HCT116 (cell line): ENCODE results near the gene CSGALNACT2. TPM values are rescaled to one million over a fixed set of nuclear protein-coding genes. Genes with fewer than 3 reads are reported as not detected.

Experiments
- ATAC-seq: fragments of 200-7000 bp; cut with Tn5 transposase; 2 replicates; pipeline ENCODE4 v1.9.1; 2020; ENCODE audit warnings: mild to moderate bottlenecking, moderate library complexity
- BruUV-seq: library from RNA; stranded (reverse); fragments of 400-500 nt; replicated peaks from 2 replicates; lab custom pipeline; 2021; lab: Mats Ljungman, UMichigan
- CTCF ChIA-PET: fragments of 300-600 bp; sonication (Branson Sonifier 250); formaldehyde crosslinking; loops from one replicate; lab custom pipeline; 2021; ENCODE audit warnings: antibody characterized with exemption; lab: Charles Lee
- POLR2A ChIA-PET: fragments of 300-600, 350-600 bp; sonication (Branson Sonifier 250); formaldehyde crosslinking; loops from one replicate; lab custom pipeline; 2021; ENCODE audit warnings: antibody characterized with exemption; lab: Charles Lee
- RAD21 ChIA-PET, 2 experiments: fragments of 300-600 bp; sonication (Branson Sonifier 250); formaldehyde crosslinking; loops; one replicate each; lab custom pipeline; 2023; ENCODE audit warnings: low total read pairs in 2 of 2; ENCODE audit not compliant: uncharacterized antibody in 2 of 2, unreplicated experiment in 2 of 2, low non-redundant PET in 1 of 2; lab: Charles Lee
- DNase-seq: peaks from one replicate; pipeline ENCODE4 v3.0.0-alpha.2; 2010; ENCODE audit warnings: low read depth, low spot score
- H2AFZ ChIP-seq: fragments of 200-600 bp; shearing (Covaris generic), sonication (generic); 2 replicates; pipeline ENCODE4 v1.6.1; 2017; ENCODE audit warnings: low read depth, mixed run types, mixed read lengths, antibody characterized with exemption, low read length; ENCODE audit not compliant: poor library complexity, severe bottlenecking
- H3K27ac ChIP-seq: 2 replicates; pipeline ENCODE4 v1.5.1; 2012; ENCODE audit warnings: low read depth, low read length
- H3K27me3 ChIP-seq: fragments of 200-600 bp; sonication (generic); 2 replicates; pipeline ENCODE4 v1.6.1; 2016; ENCODE audit warnings: mixed run types, low read length, mixed read lengths; ENCODE audit not compliant: insufficient read depth
- H3K36me3 ChIP-seq, 2 experiments: fragments of 200-500 bp in 1 of 2; fragments of 200-600 bp in 1 of 2; sonication (Bioruptor generic) in 1 of 2; sonication (generic) in 1 of 2; 2 replicates each; pipeline versions ENCODE4 v1.5.1 to v1.6.1; 2014 to 2016; ENCODE audit warnings: low read length in 2 of 2, inconsistent platforms in 1 of 2, mixed read lengths in 1 of 2, mixed run types in 1 of 2; ENCODE audit not compliant: insufficient read depth in 2 of 2, control insufficient read depth in 1 of 2
- H3K4me1 ChIP-seq, 2 experiments: fragments of 200-600 bp in 1 of 2; sonication (generic) in 1 of 2; 2 replicates each; pipeline versions ENCODE4 v1.5.1 to v1.6.1; 2012 to 2017; ENCODE audit warnings: low read length in 2 of 2, inconsistent platforms in 1 of 2, mild to moderate bottlenecking in 1 of 2, mixed read lengths in 1 of 2, mixed run types in 1 of 2, moderate library complexity in 1 of 2; ENCODE audit not compliant: insufficient read depth in 2 of 2, control insufficient read depth in 1 of 2
- H3K4me2 ChIP-seq: fragments of 200-600 bp; sonication (generic); 2 replicates; pipeline ENCODE4 v1.6.1; 2017; ENCODE audit warnings: mixed run types, low read length, mixed read lengths
- H3K4me3 ChIP-seq, 2 experiments: fragments of 200-600 bp in 1 of 2; sonication (generic) in 1 of 2; replicated peaks in 1 of 2; 2 replicates each; pipeline ENCODE4 v1.5.1; 2011 to 2016; ENCODE audit warnings: low read length in 2 of 2, control low read depth in 1 of 2, low read depth in 1 of 2, mild to moderate bottlenecking in 1 of 2, mixed read lengths in 1 of 2, mixed run types in 1 of 2
- H3K79me2 ChIP-seq: fragments of 200-600 bp; sonication (generic); 2 replicates; pipeline ENCODE4 v1.6.1; 2017; ENCODE audit warnings: mild to moderate bottlenecking, mixed run types, low read length, moderate library complexity, mixed read lengths; ENCODE audit not compliant: insufficient read depth
- H3K9ac ChIP-seq: fragments of 200-600 bp; sonication (generic); 2 replicates; pipeline ENCODE4 v1.6.1; 2016; ENCODE audit warnings: low read length, mixed read lengths
- H3K9me2 ChIP-seq: fragments of 200-600 bp; sonication (generic), shearing (Covaris generic); 2 replicates; pipeline ENCODE4 v1.6.1; 2017; ENCODE audit warnings: mixed run types, mild to moderate bottlenecking, moderate library complexity; ENCODE audit not compliant: insufficient read depth
- H3K9me3 ChIP-seq, 2 experiments: fragments of 200-500 bp in 1 of 2; fragments of 200-600 bp in 1 of 2; sonication (Bioruptor generic) in 1 of 2; sonication (generic) in 1 of 2; 2 replicates each; pipeline ENCODE4 v1.6.1; 2014 to 2017; ENCODE audit warnings: low read length in 2 of 2, mixed read lengths in 2 of 2, inconsistent platforms in 1 of 2, low read depth in 1 of 2, mild to moderate bottlenecking in 1 of 2, mixed run types in 1 of 2, moderate library complexity in 1 of 2; ENCODE audit not compliant: control insufficient read depth in 1 of 2, insufficient read depth in 1 of 2
- H4K20me1 ChIP-seq: fragments of 200-600 bp; sonication (generic), shearing (Covaris generic); 2 replicates; pipeline ENCODE4 v1.6.1; 2017; ENCODE audit warnings: mixed run types, mild to moderate bottlenecking, moderate library complexity; ENCODE audit not compliant: insufficient read depth
- ATF3 ChIP-seq: IDR thresholded peaks from 2 replicates; pipeline ENCODE4 v1.6.1; 2012
- CTCF ChIP-seq, 3 experiments: fragments of 200-600 bp in 1 of 3; sonication (generic) in 1 of 3; IDR thresholded peaks in 2 of 3; conservative IDR thresholded peaks in 1 of 3; 2 replicates each; pipeline ENCODE4 v1.5.1; 2012 to 2017; ENCODE audit warnings: low read depth in 2 of 3, low read length in 2 of 3, antibody characterized with exemption in 1 of 3, borderline replicate concordance in 1 of 3, control low read depth in 1 of 3, mild to moderate bottlenecking in 1 of 3, mixed read lengths in 1 of 3, mixed run types in 1 of 3, moderate library complexity in 1 of 3; ENCODE audit not compliant: insufficient read depth in 1 of 3
- EGR1 ChIP-seq: IDR thresholded peaks from 2 replicates; pipeline ENCODE4 v1.6.1; 2012; ENCODE audit warnings: low read depth
- EZH2 ChIP-seq: fragments of 200-600 bp; sonication (generic); IDR thresholded peaks from 2 replicates; pipeline ENCODE4 v1.6.1; 2017; ENCODE audit warnings: antibody characterized with exemption, mixed run types
- JUND ChIP-seq: IDR thresholded peaks from 2 replicates; pipeline ENCODE4 v1.6.1; 2012
- POLR2A ChIP-seq: IDR thresholded peaks from 2 replicates; pipeline ENCODE4 v1.7.0; 2011; ENCODE audit warnings: borderline replicate concordance; ENCODE audit not compliant: insufficient read depth, insufficient read length; ENCODE audit errors: extremely low read depth
- RAD21 ChIP-seq: IDR thresholded peaks from 2 replicates; pipeline ENCODE4 v1.6.1; 2012; ENCODE audit warnings: low read depth, mild to moderate bottlenecking
- YY1 ChIP-seq: IDR thresholded peaks from 2 replicates; pipeline ENCODE4 v1.6.1; 2011; ENCODE audit warnings: low read length, low read depth, moderate library complexity, mild to moderate bottlenecking; ENCODE audit not compliant: insufficient replicate concordance; ENCODE audit errors: extremely low read depth
- ZFX ChIP-seq: fragments of 450-650 bp; IDR thresholded peaks from 2 replicates; pipeline ENCODE4 v1.6.1; 2017
- ZNF274 ChIP-seq: fragments of 200-500 bp; sonication (Bioruptor generic); IDR thresholded peaks from 2 replicates; pipeline ENCODE4 v1.6.1; 2014; ENCODE audit warnings: mild to moderate bottlenecking, low read depth, low read length, inconsistent platforms
- intact Hi-C: fragments of 100-400 bp; cut with micrococcal nuclease; formaldehyde crosslinking; loops from 2 replicates; pipeline ENCODE4 v1.10.0; 2022
- total RNA-seq: library from RNA; stranded (reverse); gene quantifications from one replicate; pipeline ENCODE4 v1.2.1, GENCODE V29; 2021; ENCODE audit not compliant: unreplicated experiment

CSGALNACT2 gene
- total RNA-seq, 1 experiment from 2014 or later, result 9.9 TPM

- no peaks in the 10 kb centered on the region for H3K79me2 ChIP-seq
- DNase-seq (no peak), ATAC-seq (no peak)
- no peak overlapping the region for H2AFZ ChIP-seq
- H3K4me2 ChIP-seq, result no peak overlapping the region
- no peaks in the 10 kb centered on the region for H3K9me2 ChIP-seq
- no peak for TF ChIP-seq RAD21
- no peak for TF ChIP-seq YY1
- TF ChIP-seq ZNF274, result no peak
- no peak for TF ChIP-seq EGR1
- TF ChIP-seq ZFX, result no peak
- no peak for TF ChIP-seq EZH2
- no peak for TF ChIP-seq ATF3
- no peak for TF ChIP-seq POLR2A
- no peak for TF ChIP-seq CTCF (IDR thresholded peaks at IDR 0.05 in 2 of 3, conservative IDR thresholded peaks at IDR 0.05 in 1 of 3; ENCODE audit: borderline replicate concordance in 1 of 3, insufficient read depth in 1 of 3, low read depth in 2 of 3, low read length in 2 of 3)
- TF ChIP-seq JUND, result no peak
- H3K9ac ChIP-seq, result no peak overlapping the region
- no peaks in the 10 kb centered on the region for H3K9me3 ChIP-seq
- H3K4me1 ChIP-seq, result peaks cover 0 to 10% of the 10 kb centered on the region in 2 experiments; a peak in 2 of 4 replicates
- H4K20me1 ChIP-seq, result no peaks in the 10 kb centered on the region
- H3K27ac ChIP-seq, result no peak overlapping the region
- ChIA-PET POLR2A (no interaction called here), RAD21 (interaction anchor here in 1 of 2 experiments (0.7 kb wide), 1 partner anchor 354 kb away, joined by 3 read pairs; no protein-coding TSS in a partner anchor), CTCF (no interaction called here)
- intact Hi-C loops, result no loop called here
- no peak overlapping the region for H3K4me3 ChIP-seq
- H3K27me3 ChIP-seq, result no peaks in the 10 kb centered on the region
- no TSS peak for BruUV-seq
- no peaks in the 10 kb centered on the region for H3K36me3 ChIP-seq
Measured at GRCh38 chr10:43106256-43107091, 31.8 kb upstream of the CSGALNACT2 start.
